ENCODE data around the gene TSHZ1.
"Not testable (repeated sequence)": the region's sequence is repeated elsewhere in the genome, so short reads cannot be mapped to it uniquely, and the experiment has no call there.

The TSHZ1 gene

DNA sequence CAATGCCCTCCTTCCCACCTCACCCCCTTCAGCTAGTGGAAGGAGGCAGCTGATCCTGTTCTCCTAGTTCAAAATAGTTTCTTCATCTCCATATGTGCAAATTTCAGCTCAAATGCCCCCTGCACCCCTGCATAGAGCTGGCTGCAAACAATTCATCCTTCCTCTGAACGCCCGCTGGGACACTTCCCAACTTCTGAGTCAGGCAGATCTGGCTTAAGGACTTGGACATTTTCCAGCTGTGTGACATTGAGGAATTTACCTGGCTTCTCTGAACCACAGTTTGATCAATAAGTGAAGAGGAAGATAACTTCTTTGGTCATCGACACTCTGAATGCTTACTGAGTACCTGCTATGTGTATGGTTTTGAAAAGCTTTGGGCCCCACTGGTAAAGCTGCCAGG is 25.1 kb upstream of the TSHZ1 start:
- Histone ChIP-seq H3K27ac (ENCODE audit: low read depth, low read length) (no peak overlapping the region), H3K27me3 (ENCODE audit: insufficient read depth, low read length) (no peaks in the 10 kb centered on the region), H3K9me3 (ENCODE audit: insufficient read depth, low read depth, low read length) (no peaks in the 10 kb centered on the region), H3K4me1 (ENCODE audit: insufficient read depth, low read length) (no peaks in the 10 kb centered on the region), H3K36me3 (ENCODE audit: insufficient read depth, low read length) (no peaks in the 10 kb centered on the region), H3K9ac (ENCODE audit: low read depth, low read length) (no peak overlapping the region), H3K4me3 (ENCODE audit: low read length) (no peak overlapping the region)
- 93% methylated on average over 3 of the region's 3 CpGs for WGBS

DNA sequence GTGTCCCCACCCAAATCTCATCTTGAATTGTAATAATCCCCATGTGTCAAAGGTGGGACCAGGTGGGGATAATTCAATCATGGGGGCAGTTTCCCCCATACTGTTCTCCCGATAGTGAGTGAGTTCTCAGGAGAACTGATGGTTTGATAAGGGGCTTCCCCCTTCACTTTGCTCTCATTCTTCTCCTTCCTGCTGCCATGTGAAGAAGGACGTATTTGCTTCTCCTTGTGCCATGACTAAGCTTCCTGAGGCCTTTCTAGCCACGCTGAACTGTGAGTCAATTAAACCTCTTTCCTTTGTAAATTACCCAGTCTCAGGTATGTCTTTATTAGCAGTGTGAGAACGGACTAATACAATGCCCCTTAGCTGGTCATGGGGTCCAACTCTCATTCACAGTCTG is 22.9 kb upstream of the TSHZ1 start:
- not testable (repeated sequence) for H3K27ac ChIP-seq (ENCODE audit: low read depth, low read length); H3K4me3 ChIP-seq (ENCODE audit: low read length); H3K4me1 ChIP-seq (ENCODE audit: insufficient read depth, low read length); H3K9ac ChIP-seq (ENCODE audit: low read depth, low read length); H3K36me3 ChIP-seq (ENCODE audit: insufficient read depth, low read length); H3K9me3 ChIP-seq (ENCODE audit: insufficient read depth, low read depth, low read length); H3K27me3 ChIP-seq (ENCODE audit: insufficient read depth, low read length)
- WGBS, result 88% methylated on average over 4 of the region's 4 CpGs

- no peaks in the 10 kb centered on the region for H3K36me3 ChIP-seq (ENCODE audit: insufficient read depth, low read length)
- no peak overlapping the region for H3K4me3 ChIP-seq (ENCODE audit: low read length)
- H3K4me1 ChIP-seq (ENCODE audit: insufficient read depth, low read length), result no peaks in the 10 kb centered on the region
- WGBS, result 96% methylated on average over 5 of the region's 6 CpGs
- H3K9ac ChIP-seq (ENCODE audit: low read depth, low read length), result no peak overlapping the region
- no peaks in the 10 kb centered on the region for H3K9me3 ChIP-seq (ENCODE audit: insufficient read depth, low read depth, low read length)
- no peak overlapping the region for H3K27ac ChIP-seq (ENCODE audit: low read depth, low read length)
- no peaks in the 10 kb centered on the region for H3K27me3 ChIP-seq (ENCODE audit: insufficient read depth, low read length)
Measured at GRCh38 chr18:75189696-75190095, 20.9 kb upstream of the TSHZ1 start.

DNA sequence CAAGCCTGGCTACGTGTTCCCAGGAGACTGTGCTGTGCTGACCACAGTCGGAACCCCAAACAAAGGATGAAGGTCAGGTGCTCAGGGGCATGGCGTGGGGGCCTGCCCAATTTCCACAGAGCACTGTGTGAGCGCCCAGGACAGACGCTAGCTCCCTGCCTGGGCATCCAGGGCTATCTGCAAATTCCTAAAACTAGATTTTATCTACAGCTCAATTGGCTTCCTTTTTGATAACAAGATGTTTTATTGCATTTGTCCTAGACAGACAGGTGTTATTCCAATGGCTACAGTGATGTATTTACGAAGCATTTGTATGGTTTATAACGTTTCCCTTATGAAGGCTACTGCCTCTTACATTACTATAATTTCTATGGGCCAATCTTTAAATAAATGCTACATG is 17.7 kb upstream of the TSHZ1 start:
- Histone ChIP-seq H3K4me1 (ENCODE audit: insufficient read depth, low read length) (no peaks in the 10 kb centered on the region), H3K27me3 (ENCODE audit: insufficient read depth, low read length) (no peaks in the 10 kb centered on the region), H3K36me3 (ENCODE audit: insufficient read depth, low read length) (no peaks in the 10 kb centered on the region), H3K9me3 (ENCODE audit: insufficient read depth, low read depth, low read length) (no peaks in the 10 kb centered on the region), H3K9ac (ENCODE audit: low read depth, low read length) (no peak overlapping the region), H3K27ac (ENCODE audit: low read depth, low read length) (no peak overlapping the region), H3K4me3 (ENCODE audit: low read length) (no peak overlapping the region)
- WGBS, result 85% methylated on average over 7 of the region's 7 CpGs

- Histone ChIP-seq H3K9me3 (ENCODE audit: insufficient read depth, low read depth, low read length) (no peaks in the 10 kb centered on the region), H3K9ac (ENCODE audit: low read depth, low read length) (no peak overlapping the region), H3K27ac (ENCODE audit: low read depth, low read length) (no peak overlapping the region), H3K4me1 (ENCODE audit: insufficient read depth, low read length) (no peaks in the 10 kb centered on the region), H3K27me3 (ENCODE audit: insufficient read depth, low read length) (peaks cover 24% of the 10 kb centered on the region), H3K36me3 (ENCODE audit: insufficient read depth, low read length) (no peaks in the 10 kb centered on the region), H3K4me3 (ENCODE audit: low read length) (no peak overlapping the region)
- 96% methylated on average over 3 of the region's 3 CpGs for WGBS
Measured at GRCh38 chr18:75198036-75198435, 12.6 kb upstream of the TSHZ1 start.

GRCh38 chr18:75199327-75199726 is 11.3 kb upstream of the TSHZ1 start:
- H3K4me3 ChIP-seq (ENCODE audit: low read length), result no peak overlapping the region
- 0 out of 2 replicates have a peak, but pooled peaks cover 3% of the 10 kb centered on the region for H3K4me1 ChIP-seq (ENCODE audit: insufficient read depth, low read length)
- H3K27me3 ChIP-seq (ENCODE audit: insufficient read depth, low read length), result peaks cover 37% of the 10 kb centered on the region
- H3K36me3 ChIP-seq (ENCODE audit: insufficient read depth, low read length), result no peaks in the 10 kb centered on the region
- no peak overlapping the region for H3K9ac ChIP-seq (ENCODE audit: low read depth, low read length)
- no peak overlapping the region for H3K27ac ChIP-seq (ENCODE audit: low read depth, low read length)
- no peaks in the 10 kb centered on the region for H3K9me3 ChIP-seq (ENCODE audit: insufficient read depth, low read depth, low read length)
- WGBS, result 87% methylated on average over 3 of the region's 4 CpGs

DNA sequence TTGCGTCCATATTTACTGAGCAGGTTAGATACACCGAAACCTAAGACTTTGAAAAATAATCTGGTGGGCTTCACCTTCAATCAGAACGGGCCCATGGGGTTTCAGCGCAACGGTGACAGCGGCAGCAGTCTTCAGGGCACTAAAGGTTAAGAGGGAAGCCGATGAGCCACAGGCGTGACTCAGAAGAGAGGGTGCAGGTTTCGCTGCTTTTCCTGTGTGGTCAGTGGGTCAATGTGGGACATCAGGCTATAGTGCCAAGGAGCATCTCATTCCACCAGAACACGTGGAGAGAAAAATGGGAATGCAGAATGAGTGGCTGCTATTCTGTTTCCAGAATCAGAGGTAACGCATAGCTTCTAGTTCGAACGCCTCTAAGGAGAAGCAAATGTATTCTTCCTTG is 10.5 kb upstream of the TSHZ1 start:
- H3K27ac ChIP-seq (ENCODE audit: low read depth, low read length), result no peak overlapping the region
- H3K9me3 ChIP-seq (ENCODE audit: insufficient read depth, low read depth, low read length), result no peaks in the 10 kb centered on the region
- peaks cover 3% of the 10 kb centered on the region; the same call in 1 of the 2 replicates for H3K4me1 ChIP-seq (ENCODE audit: insufficient read depth, low read length)
- 94% methylated on average over 13 of the region's 13 CpGs for WGBS
- no peak overlapping the region for H3K9ac ChIP-seq (ENCODE audit: low read depth, low read length)
- no peaks in the 10 kb centered on the region for H3K36me3 ChIP-seq (ENCODE audit: insufficient read depth, low read length)
- H3K27me3 ChIP-seq (ENCODE audit: insufficient read depth, low read length), result peaks cover 44% of the 10 kb centered on the region
- H3K4me3 ChIP-seq (ENCODE audit: low read length), result no peak overlapping the region

GRCh38 chr18:75200605-75201280 is 9.9 kb upstream of the TSHZ1 start:
- Histone ChIP-seq H3K4me3 (ENCODE audit: low read length) (no peak overlapping the region), H3K27me3 (ENCODE audit: insufficient read depth, low read length) (peaks cover 51% of the 10 kb centered on the region), H3K36me3 (ENCODE audit: insufficient read depth, low read length) (no peaks in the 10 kb centered on the region), H3K9ac (ENCODE audit: low read depth, low read length) (no peak overlapping the region), H3K27ac (ENCODE audit: low read depth, low read length) (no peak overlapping the region), H3K4me1 (ENCODE audit: insufficient read depth, low read length) (peaks cover 10% of the 10 kb centered on the region), H3K9me3 (ENCODE audit: insufficient read depth, low read depth, low read length) (no peaks in the 10 kb centered on the region)
- 91% methylated on average over 4 of the region's 7 CpGs for WGBS

GRCh38 chr18:75201282-75202270 is 9.0 kb upstream of the TSHZ1 start:
- H3K9ac ChIP-seq (ENCODE audit: low read depth, low read length), result no peak overlapping the region
- no peaks in the 10 kb centered on the region for H3K36me3 ChIP-seq (ENCODE audit: insufficient read depth, low read length)
- peaks cover 59% of the 10 kb centered on the region for H3K27me3 ChIP-seq (ENCODE audit: insufficient read depth, low read length)
- no peak overlapping the region for H3K27ac ChIP-seq (ENCODE audit: low read depth, low read length)
- H3K9me3 ChIP-seq (ENCODE audit: insufficient read depth, low read depth, low read length), result no peaks in the 10 kb centered on the region
- no peak overlapping the region for H3K4me3 ChIP-seq (ENCODE audit: low read length)
- peaks cover 18% of the 10 kb centered on the region for H3K4me1 ChIP-seq (ENCODE audit: insufficient read depth, low read length)
- 93% methylated on average over 18 of the region's 18 CpGs for WGBS

- Histone ChIP-seq H3K27ac (ENCODE audit: low read depth, low read length) (no peak overlapping the region), H3K4me1 (ENCODE audit: insufficient read depth, low read length) (peaks cover 31% of the 10 kb centered on the region), H3K4me3 (ENCODE audit: low read length) (no peak overlapping the region), H3K9ac (ENCODE audit: low read depth, low read length) (no peak overlapping the region), H3K36me3 (ENCODE audit: insufficient read depth, low read length) (no peaks in the 10 kb centered on the region), H3K27me3 (ENCODE audit: insufficient read depth, low read length) (peaks cover 72% of the 10 kb centered on the region), H3K9me3 (ENCODE audit: insufficient read depth, low read depth, low read length) (no peaks in the 10 kb centered on the region)
- WGBS, result 95% methylated on average over 5 of the region's 6 CpGs
Measured at GRCh38 chr18:75202696-75203365, 7.8 kb upstream of the TSHZ1 start.

Data from HUES64 (cell line).